ENCODE data around the gene VPS13A.
"Not testable (repeated sequence)": the region's sequence is repeated elsewhere in the genome, so short reads cannot be mapped to it uniquely, and the experiment has no call there.

Gene VPS13A

GRCh38 chr9:77375956-77376532 lies 198.7 kb downstream of the VPS13A start:
- no peak for DNase-seq (ENCODE audit: low read depth)
- no peak for TF ChIP-seq CTCF (IDR thresholded peaks at IDR 0.05; ENCODE audit: low read depth, low read length)
- no peak for TF ChIP-seq POLR2A (IDR thresholded peaks at IDR 0.05; ENCODE audit: extremely low read depth, insufficient read length)
- TF ChIP-seq MYC (IDR thresholded peaks at IDR 0.05; ENCODE audit: low read depth, low read length), result no peak
- no peak for TF ChIP-seq MAX (IDR thresholded peaks at IDR 0.05; ENCODE audit: low read depth, low read length)
- H3K4me3 ChIP-seq (ENCODE audit: low read depth, low read length), result no peak overlapping the region

- no peak overlapping the region for H3K4me3 ChIP-seq (ENCODE audit: low read depth, low read length)
- DNase-seq (ENCODE audit: low read depth), result peak; percentile 1
- TF ChIP-seq MYC (IDR thresholded peaks at IDR 0.05; ENCODE audit: low read depth, low read length) (no peak), MAX (IDR thresholded peaks at IDR 0.05; ENCODE audit: low read depth, low read length) (no peak), POLR2A (IDR thresholded peaks at IDR 0.05; ENCODE audit: extremely low read depth, insufficient read length) (no peak), CTCF (IDR thresholded peaks at IDR 0.05; ENCODE audit: low read depth, low read length) (no peak)
Observed at GRCh38 chr9:77384406-77384805, 207.1 kb downstream of the VPS13A start.

- H3K4me3 ChIP-seq (ENCODE audit: low read depth, low read length), result no peak overlapping the region
- TF ChIP-seq MAX (IDR thresholded peaks at IDR 0.05; ENCODE audit: low read depth, low read length) (no peak), MYC (IDR thresholded peaks at IDR 0.05; ENCODE audit: low read depth, low read length) (no peak), CTCF (IDR thresholded peaks at IDR 0.05; ENCODE audit: low read depth, low read length) (no peak), POLR2A (IDR thresholded peaks at IDR 0.05; ENCODE audit: extremely low read depth, insufficient read length) (no peak)
- no peak for DNase-seq (ENCODE audit: low read depth)
Observed at GRCh38 chr9:77386187-77386586, 208.9 kb downstream of the VPS13A start.

DNA sequence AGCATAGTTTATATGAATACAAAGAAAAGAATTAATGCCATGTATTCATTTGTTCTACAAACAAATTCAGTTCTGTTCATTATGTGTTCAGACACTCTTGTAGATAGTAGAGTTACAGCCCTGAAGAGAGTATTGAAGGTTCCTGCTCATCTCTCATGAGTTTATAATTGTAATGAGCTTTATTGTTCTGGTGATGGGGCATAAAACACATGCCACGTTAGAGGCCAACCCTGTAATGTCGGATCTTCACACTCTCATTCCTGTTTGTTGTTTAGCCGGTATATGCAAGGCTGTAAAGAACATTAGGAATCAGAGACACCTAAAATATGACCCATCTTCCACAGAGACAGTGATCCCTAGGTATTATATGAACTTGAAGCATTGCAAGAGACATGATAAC lies 214.5 kb downstream of the VPS13A start:
- H3K4me3 ChIP-seq (ENCODE audit: low read depth, low read length), result no peak overlapping the region
- no peak for TF ChIP-seq POLR2A (IDR thresholded peaks at IDR 0.05; ENCODE audit: extremely low read depth, insufficient read length)
- no peak for TF ChIP-seq MYC (IDR thresholded peaks at IDR 0.05; ENCODE audit: low read depth, low read length)
- TF ChIP-seq MAX (IDR thresholded peaks at IDR 0.05; ENCODE audit: low read depth, low read length), result no peak
- no peak for TF ChIP-seq CTCF (IDR thresholded peaks at IDR 0.05; ENCODE audit: low read depth, low read length)
- DNase-seq (ENCODE audit: low read depth), result no peak

DNA sequence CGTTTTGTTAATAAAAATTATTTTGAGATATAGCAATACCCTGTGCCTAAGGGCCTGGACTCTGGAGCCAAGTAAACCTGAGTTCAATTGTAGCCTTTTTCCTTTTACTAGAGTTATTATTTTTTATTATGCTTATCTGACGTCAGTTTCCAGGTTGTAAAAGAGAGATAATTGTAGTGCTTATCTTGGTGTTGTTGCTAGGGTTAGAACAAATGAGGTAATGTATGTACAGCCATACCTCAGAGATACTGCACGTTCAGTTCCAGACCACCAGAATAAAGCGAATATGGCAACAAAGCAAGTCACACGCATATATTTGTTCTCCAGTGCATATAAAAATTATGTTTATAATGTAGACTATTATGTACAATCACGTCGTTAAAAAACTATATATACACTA lies 215.0 kb downstream of the VPS13A start:
- no peak for DNase-seq (ENCODE audit: low read depth)

DNA sequence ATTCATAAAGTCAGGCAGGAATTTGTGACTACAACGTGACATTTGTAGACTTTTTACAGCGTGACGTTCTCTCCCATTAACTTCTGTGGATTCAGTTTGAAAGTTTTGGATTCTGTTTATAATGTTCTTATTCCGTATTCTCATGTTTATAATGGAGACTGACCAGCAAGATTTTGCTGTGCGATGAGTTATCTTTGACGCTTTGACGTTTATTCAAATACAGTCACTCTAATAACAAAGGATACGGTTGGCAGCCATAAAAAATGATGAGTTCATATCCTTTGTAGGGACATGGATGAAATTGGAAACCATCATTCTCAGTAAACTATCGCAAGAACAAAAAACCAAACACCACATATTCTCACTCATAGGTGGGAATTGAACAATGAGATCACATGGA lies 221.2 kb downstream of the VPS13A start:
- not testable (repeated sequence) for DNase-seq (ENCODE audit: low read depth); H3K4me3 ChIP-seq (ENCODE audit: low read depth, low read length)

More for the DNA sequence above, 215.0 kb downstream of the VPS13A start:
- TF ChIP-seq MYC (IDR thresholded peaks at IDR 0.05; ENCODE audit: low read depth, low read length) (no peak), CTCF (IDR thresholded peaks at IDR 0.05; ENCODE audit: low read depth, low read length) (no peak), MAX (IDR thresholded peaks at IDR 0.05; ENCODE audit: low read depth, low read length) (no peak), POLR2A (IDR thresholded peaks at IDR 0.05; ENCODE audit: extremely low read depth, insufficient read length) (no peak)
- no peak overlapping the region for H3K4me3 ChIP-seq (ENCODE audit: low read depth, low read length)
